Neural cell (in vitro differentiated cells): ENCODE data around the gene USP22. TPM values are rescaled to one million over a fixed set of nuclear protein-coding genes. Genes with fewer than 3 reads are reported as not detected.
"Not testable (repeated sequence)": the region's sequence is repeated elsewhere in the genome, so short reads cannot be mapped to it uniquely, and the experiment has no call there.

ENCODE experiments used
- H2AFZ ChIP-seq: fragments of 200-600, 300-800 bp; sonication (generic), shearing (Covaris generic); 2 replicates; pipeline ENCODE4 v1.6.0; 2014; ENCODE audit warnings: low read depth, mild to moderate bottlenecking, antibody characterized with exemption, low read length, moderate library complexity
- H3F3A ChIP-seq: fragments of 200-600 bp; shearing (Covaris generic); 2 replicates; pipeline ENCODE4 v1.6.1; 2016; ENCODE audit warnings: mild to moderate bottlenecking, moderate library complexity, mixed read lengths, antibody characterized with exemption, low read length; ENCODE audit not compliant: insufficient read depth, poor library complexity, severe bottlenecking
- H3K27ac ChIP-seq: fragments of 200-600, 300-800 bp; sonication (generic), shearing (Covaris generic); 2 replicates; pipeline ENCODE4 v1.5.1; 2014; ENCODE audit warnings: mild to moderate bottlenecking, low read length, moderate library complexity
- H3K27me3 ChIP-seq: fragments of 300-800, 200-600 bp; sonication (generic), shearing (Covaris generic); 2 replicates; pipeline ENCODE4 v1.6.0; 2014; ENCODE audit warnings: mild to moderate bottlenecking, low read depth, low read length, moderate library complexity; ENCODE audit not compliant: insufficient read depth
- H3K36me3 ChIP-seq: fragments of 300-800, 200-600 bp; sonication (generic), shearing (Covaris generic); 2 replicates; pipeline ENCODE4 v1.5.1; 2014; ENCODE audit warnings: mild to moderate bottlenecking, antibody characterized with exemption, low read length, moderate library complexity; ENCODE audit not compliant: insufficient read depth
- H3K4me2 ChIP-seq: fragments of 300-800, 200-600 bp; sonication (generic), shearing (Covaris generic); 2 replicates; pipeline ENCODE4 v1.6.0; 2014; ENCODE audit warnings: mild to moderate bottlenecking, low read length
- H3K4me3 ChIP-seq: fragments of 300-800, 200-600 bp; sonication (generic), shearing (Covaris generic); 2 replicates; pipeline ENCODE4 v1.5.1; 2014; ENCODE audit warnings: mild to moderate bottlenecking, low read length, moderate library complexity
- H3K79me2 ChIP-seq: fragments of 200-600 bp; shearing (Covaris generic); replicated peaks from 2 replicates; pipeline ENCODE4 v1.6.0; 2014; ENCODE audit warnings: mild to moderate bottlenecking, low read length, moderate library complexity; ENCODE audit not compliant: insufficient read depth
- H3K9ac ChIP-seq: fragments of 300-800, 200-600 bp; sonication (generic), shearing (Covaris generic); 2 replicates; pipeline ENCODE4 v1.6.1; 2016; ENCODE audit warnings: mild to moderate bottlenecking, low read length, mixed read lengths
- H3K9me2 ChIP-seq: fragments of 200-600 bp; shearing (Covaris generic); 2 replicates; pipeline ENCODE4 v1.6.1; 2016; ENCODE audit warnings: mild to moderate bottlenecking, low read length, mixed read lengths; ENCODE audit not compliant: insufficient read depth
- H3K9me3 ChIP-seq: fragments of 200-600, 300-800 bp; sonication (generic), shearing (Covaris generic); 2 replicates; pipeline ENCODE4 v1.6.1; 2016; ENCODE audit warnings: mild to moderate bottlenecking, mixed run types, low read length, moderate library complexity, mixed read lengths
- H4K20me1 ChIP-seq: fragments of 200-600 bp; shearing (Covaris generic); 2 replicates; pipeline ENCODE4 v1.6.1; 2016; ENCODE audit warnings: mild to moderate bottlenecking, mixed run types; ENCODE audit not compliant: insufficient read depth
- EP300 ChIP-seq: fragments of 450-650 bp; conservative IDR thresholded peaks from 2 replicates; pipeline ENCODE4 v1.6.1; 2014; ENCODE audit warnings: antibody characterized with exemption, mild to moderate bottlenecking, moderate library complexity; ENCODE audit not compliant: poor library complexity, severe bottlenecking
- EZH2 ChIP-seq: fragments of 200-600, 300-800 bp; shearing (Covaris generic), sonication (generic); IDR thresholded peaks from 2 replicates; pipeline ENCODE4 v1.6.1; 2014; ENCODE audit warnings: antibody characterized with exemption, low read length, borderline replicate concordance, mild to moderate bottlenecking; ENCODE audit not compliant: insufficient read depth, poor library complexity, severe bottlenecking
- MXI1 ChIP-seq: fragments of 450-650 bp; conservative IDR thresholded peaks from 2 replicates; pipeline ENCODE4 v1.6.1; 2014; ENCODE audit warnings: antibody characterized with exemption, mild to moderate bottlenecking; ENCODE audit not compliant: poor library complexity, severe bottlenecking
- POLR2AphosphoS5 ChIP-seq: IDR thresholded peaks from 2 replicates; pipeline ENCODE4 v1.6.1; 2012
- RAD21 ChIP-seq: fragments of 450-650 bp; conservative IDR thresholded peaks from 2 replicates; pipeline ENCODE4 v1.6.1; 2014; ENCODE audit warnings: antibody characterized with exemption, mild to moderate bottlenecking, moderate library complexity
- SMC3 ChIP-seq: fragments of 450-650 bp; conservative IDR thresholded peaks from 2 replicates; pipeline ENCODE4 v1.6.1; 2014; ENCODE audit warnings: antibody characterized with exemption, mild to moderate bottlenecking, moderate library complexity; ENCODE audit not compliant: poor library complexity
- TAF1 ChIP-seq: IDR thresholded peaks from 2 replicates; pipeline ENCODE4 v1.6.1; 2012; ENCODE audit warnings: low read depth
- polyA plus RNA-seq: library from polyadenylated mRNA; depleted of rRNA; stranded (reverse); fragments of >200 nt; gene quantifications from 2 replicates; pipeline ENCODE4 v1.2.3, GENCODE V29; 2014
- TF ChIP-seq, protein P1 (sequence below): fragments of 450-650 bp; IDR thresholded peaks from 2 replicates; pipeline ENCODE4 v1.5.1; 2014; ENCODE audit warnings: antibody characterized with exemption, mild to moderate bottlenecking, moderate library complexity; ENCODE audit not compliant: poor library complexity, severe bottlenecking
- TF ChIP-seq, protein P2 (sequence below): IDR thresholded peaks from 2 replicates; pipeline ENCODE4 v1.6.1; 2012; ENCODE audit warnings: borderline replicate concordance

USP22 gene
- polyA plus RNA-seq, 1 donor from 2014 or later: 269 TPM

GRCh38 chr17:21085707-21086106 lies 42.9 kb upstream of the USP22 start:
- no peak overlapping the region for H3K4me2 ChIP-seq
- H3K27ac ChIP-seq: no peak overlapping the region
- H3K27me3 ChIP-seq: no peaks in the 10 kb centered on the region
- no peak overlapping the region for H2AFZ ChIP-seq
- H3K9me2 ChIP-seq: no peaks in the 10 kb centered on the region
- no peaks in the 10 kb centered on the region for H3F3A ChIP-seq
- no peaks in the 10 kb centered on the region for H3K36me3 ChIP-seq
- H3K9ac ChIP-seq: no peak overlapping the region
- H4K20me1 ChIP-seq: no peaks in the 10 kb centered on the region
- H3K9me3 ChIP-seq: no peaks in the 10 kb centered on the region
- no peak overlapping the region for H3K4me3 ChIP-seq
- no peaks in the 10 kb centered on the region for H3K79me2 ChIP-seq
- TF ChIP-seq EP300 (no peak), SMC3 (no peak), RAD21 (no peak), TAF1 (no peak), POLR2AphosphoS5 (no peak), MXI1 (no peak), EZH2 (no peak)
- TF ChIP-seq, protein P1, sequence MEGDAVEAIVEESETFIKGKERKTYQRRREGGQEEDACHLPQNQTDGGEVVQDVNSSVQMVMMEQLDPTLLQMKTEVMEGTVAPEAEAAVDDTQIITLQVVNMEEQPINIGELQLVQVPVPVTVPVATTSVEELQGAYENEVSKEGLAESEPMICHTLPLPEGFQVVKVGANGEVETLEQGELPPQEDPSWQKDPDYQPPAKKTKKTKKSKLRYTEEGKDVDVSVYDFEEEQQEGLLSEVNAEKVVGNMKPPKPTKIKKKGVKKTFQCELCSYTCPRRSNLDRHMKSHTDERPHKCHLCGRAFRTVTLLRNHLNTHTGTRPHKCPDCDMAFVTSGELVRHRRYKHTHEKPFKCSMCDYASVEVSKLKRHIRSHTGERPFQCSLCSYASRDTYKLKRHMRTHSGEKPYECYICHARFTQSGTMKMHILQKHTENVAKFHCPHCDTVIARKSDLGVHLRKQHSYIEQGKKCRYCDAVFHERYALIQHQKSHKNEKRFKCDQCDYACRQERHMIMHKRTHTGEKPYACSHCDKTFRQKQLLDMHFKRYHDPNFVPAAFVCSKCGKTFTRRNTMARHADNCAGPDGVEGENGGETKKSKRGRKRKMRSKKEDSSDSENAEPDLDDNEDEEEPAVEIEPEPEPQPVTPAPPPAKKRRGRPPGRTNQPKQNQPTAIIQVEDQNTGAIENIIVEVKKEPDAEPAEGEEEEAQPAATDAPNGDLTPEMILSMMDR: no peak
- TF ChIP-seq, protein P2, sequence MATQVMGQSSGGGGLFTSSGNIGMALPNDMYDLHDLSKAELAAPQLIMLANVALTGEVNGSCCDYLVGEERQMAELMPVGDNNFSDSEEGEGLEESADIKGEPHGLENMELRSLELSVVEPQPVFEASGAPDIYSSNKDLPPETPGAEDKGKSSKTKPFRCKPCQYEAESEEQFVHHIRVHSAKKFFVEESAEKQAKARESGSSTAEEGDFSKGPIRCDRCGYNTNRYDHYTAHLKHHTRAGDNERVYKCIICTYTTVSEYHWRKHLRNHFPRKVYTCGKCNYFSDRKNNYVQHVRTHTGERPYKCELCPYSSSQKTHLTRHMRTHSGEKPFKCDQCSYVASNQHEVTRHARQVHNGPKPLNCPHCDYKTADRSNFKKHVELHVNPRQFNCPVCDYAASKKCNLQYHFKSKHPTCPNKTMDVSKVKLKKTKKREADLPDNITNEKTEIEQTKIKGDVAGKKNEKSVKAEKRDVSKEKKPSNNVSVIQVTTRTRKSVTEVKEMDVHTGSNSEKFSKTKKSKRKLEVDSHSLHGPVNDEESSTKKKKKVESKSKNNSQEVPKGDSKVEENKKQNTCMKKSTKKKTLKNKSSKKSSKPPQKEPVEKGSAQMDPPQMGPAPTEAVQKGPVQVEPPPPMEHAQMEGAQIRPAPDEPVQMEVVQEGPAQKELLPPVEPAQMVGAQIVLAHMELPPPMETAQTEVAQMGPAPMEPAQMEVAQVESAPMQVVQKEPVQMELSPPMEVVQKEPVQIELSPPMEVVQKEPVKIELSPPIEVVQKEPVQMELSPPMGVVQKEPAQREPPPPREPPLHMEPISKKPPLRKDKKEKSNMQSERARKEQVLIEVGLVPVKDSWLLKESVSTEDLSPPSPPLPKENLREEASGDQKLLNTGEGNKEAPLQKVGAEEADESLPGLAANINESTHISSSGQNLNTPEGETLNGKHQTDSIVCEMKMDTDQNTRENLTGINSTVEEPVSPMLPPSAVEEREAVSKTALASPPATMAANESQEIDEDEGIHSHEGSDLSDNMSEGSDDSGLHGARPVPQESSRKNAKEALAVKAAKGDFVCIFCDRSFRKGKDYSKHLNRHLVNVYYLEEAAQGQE: no peak

DNA sequence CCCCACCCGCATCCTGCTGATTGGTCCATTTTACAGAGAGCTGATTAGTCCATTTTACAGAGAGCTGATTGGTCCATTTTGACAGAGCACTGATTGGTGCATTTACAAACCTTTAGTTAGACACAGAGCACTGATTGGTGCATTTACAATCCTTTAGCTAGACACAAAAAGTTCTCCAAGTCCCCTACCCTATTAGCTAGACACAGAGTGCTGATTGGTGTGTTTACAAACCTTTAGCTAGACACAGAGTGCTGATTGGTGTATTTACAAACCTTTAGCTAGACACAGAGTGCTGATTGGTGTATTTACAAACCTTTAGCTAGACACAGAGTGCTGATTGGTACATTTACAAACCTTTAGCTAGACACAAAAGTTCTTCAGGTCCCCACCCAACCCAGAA lies 42.5 kb upstream of the USP22 start:
- not testable (repeated sequence) for H3K79me2 ChIP-seq, H3K4me3 ChIP-seq, H3K9me3 ChIP-seq, H3K27me3 ChIP-seq, H2AFZ ChIP-seq, H3K4me2 ChIP-seq, H3K9me2 ChIP-seq, H3K27ac ChIP-seq, H3K9ac ChIP-seq, H3F3A ChIP-seq, H4K20me1 ChIP-seq, H3K36me3 ChIP-seq

DNA sequence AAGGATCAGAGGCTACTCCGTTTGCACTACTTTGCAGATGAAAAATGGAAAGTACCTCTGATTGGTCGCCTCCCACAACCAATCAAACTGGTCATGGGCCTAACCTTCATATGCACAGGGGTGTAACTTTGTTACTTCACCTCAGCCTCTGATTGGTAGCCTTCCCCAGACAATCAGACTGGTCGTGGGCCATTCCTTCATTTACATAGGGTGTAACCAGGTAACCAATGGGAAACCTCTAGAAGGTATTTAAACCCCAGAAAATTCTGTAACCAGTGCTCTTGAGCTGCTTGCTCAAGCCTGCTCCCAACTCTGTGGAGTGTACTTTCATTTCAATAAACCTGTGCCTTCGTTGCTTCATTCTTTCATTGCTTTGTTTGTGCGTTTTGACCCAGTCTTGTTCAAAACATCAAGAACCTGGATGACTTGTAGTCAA lies 39.2 kb upstream of the USP22 start:
- H3K4me2 ChIP-seq: no peak overlapping the region
- no peak overlapping the region for H2AFZ ChIP-seq
- H4K20me1 ChIP-seq: no peaks in the 10 kb centered on the region
- H3K36me3 ChIP-seq: no peaks in the 10 kb centered on the region
- H3K27me3 ChIP-seq: no peaks in the 10 kb centered on the region
- no peak overlapping the region for H3K4me3 ChIP-seq
- no peak for TF ChIP-seq EP300
- TF ChIP-seq EZH2: no peak
- TF ChIP-seq, protein P1: no peak
- no peak for TF ChIP-seq TAF1
- TF ChIP-seq, protein P2: no peak
- TF ChIP-seq RAD21: no peak
- TF ChIP-seq POLR2AphosphoS5: no peak
- TF ChIP-seq MXI1: no peak
- H3F3A ChIP-seq: no peaks in the 10 kb centered on the region
- H3K9ac ChIP-seq: no peak overlapping the region
- H3K27ac ChIP-seq: no peak overlapping the region
- no peaks in the 10 kb centered on the region for H3K9me3 ChIP-seq
- H3K9me2 ChIP-seq: no peaks in the 10 kb centered on the region
- no peaks in the 10 kb centered on the region for H3K79me2 ChIP-seq
